NCI-H1930 (cell line): ENCODE results near the gene SCAP.
"Not testable (repeated sequence)": the region's sequence is repeated elsewhere in the genome, so short reads cannot be mapped to it uniquely, and the experiment has no call there.

Experiments
- DNase-seq, 2 experiments: peaks; one replicate each; lab custom pipeline; 2025; lab: John Stamatoyannopoulos, UW

The SCAP gene

DNA sequence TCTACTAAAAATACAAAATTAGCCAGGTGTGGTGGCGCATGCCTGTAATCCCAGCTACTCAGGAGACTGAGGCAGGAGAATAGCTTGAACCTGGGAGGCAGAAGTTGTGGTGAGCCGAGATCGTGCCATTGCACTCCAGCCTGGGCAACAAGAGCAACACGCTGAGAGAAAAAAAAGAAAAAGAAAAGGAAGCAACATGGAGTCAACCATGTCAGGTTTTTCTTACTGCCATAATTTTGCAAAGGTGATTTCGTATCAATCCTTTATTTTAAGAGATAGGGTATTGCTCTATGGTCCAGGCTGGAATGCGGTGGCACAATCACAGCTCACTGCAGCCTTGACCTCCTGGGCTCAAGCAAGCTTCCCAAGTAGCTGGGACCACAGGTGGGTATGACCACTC is 4.5 kb upstream of the SCAP start:
- DNase-seq: not testable (repeated sequence)

DNA sequence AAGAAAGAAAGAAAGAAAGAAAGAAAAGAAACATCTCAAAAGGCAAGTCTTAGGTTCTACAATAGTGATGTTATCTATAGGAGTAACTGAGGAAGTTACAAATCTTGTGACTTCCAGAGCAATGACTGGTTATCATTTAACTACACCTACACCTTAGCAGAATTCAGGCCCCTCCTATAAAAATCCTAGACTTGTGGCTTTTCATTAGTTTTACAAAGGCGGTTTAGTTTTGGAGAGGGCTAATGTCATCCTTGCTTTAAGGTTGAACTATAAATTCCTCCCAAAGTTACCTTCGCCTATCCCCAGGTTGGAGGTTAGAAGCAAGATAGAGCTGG is 4.1 kb upstream of the SCAP start:
- no peak for DNase-seq

DNA sequence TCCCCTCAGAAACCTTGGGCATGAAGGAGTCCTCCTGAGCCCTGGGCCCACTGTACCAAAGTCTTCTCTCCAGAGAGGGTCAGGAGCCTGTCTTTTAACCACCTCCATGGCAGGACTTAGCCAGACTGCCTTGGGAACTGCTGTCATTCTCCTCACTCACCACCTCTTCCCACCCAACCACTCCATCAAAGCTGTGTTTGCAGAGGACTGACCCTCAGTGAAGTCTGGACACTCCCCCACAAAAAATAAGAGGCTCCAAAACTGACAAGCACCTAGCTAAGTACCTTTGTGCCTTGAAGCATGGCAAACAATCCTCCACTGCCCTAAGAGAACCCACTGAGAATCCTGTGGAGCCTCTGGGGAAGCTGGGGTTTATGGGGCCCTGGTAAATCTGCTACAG is 2.3 kb upstream of the SCAP start:
- DNase-seq: no peak

- no peak for DNase-seq
Measured at GRCh38 chr3:47476644-47477199, 981 bp upstream of the SCAP start.

- DNase-seq: no peak
Measured at GRCh38 chr3:47476330-47476626, 537 bp upstream of the SCAP start.

- no peak for DNase-seq
Measured at GRCh38 chr3:47475029-47475569, 642 bp downstream of the SCAP start.

DNA sequence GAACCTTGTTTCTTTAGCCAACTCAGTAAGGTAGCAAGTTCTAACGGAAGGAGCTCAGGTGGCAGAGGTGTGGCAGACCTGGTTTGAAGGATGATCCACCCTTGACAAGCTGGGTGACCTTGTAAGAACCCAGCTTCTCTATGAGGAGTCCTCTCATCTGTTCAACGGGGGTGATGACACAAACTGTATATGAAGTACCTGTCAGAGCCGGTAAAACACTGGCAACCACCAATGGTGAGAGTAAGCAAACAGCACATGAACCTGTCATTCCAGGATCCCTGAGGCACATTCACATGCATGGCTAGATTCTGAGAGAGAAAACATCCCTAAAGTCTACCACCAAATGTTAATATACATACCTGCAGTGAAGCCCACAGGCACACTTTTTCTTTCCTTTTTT is 2.4 kb downstream of the SCAP start:
- DNase-seq: no peak

DNA sequence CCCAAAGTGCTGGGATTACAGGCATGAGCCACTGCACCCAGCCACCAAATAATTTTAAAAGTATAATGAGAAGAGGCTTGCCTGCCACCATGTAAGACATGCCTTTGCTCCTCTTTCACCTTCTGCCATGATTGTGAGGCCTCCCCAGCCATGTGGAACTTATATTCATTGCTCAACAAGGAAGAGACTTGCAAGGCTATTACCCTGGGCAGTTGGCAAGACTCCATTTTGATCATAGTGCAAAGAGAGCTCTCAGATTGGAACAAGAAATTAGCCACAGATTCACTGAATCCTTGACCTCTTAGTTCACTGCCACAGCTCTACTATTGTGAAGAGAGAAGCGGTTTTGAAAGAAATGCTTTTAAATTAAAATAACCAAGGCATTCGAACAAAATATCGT is 6.1 kb downstream of the SCAP start:
- DNase-seq: no peak

GRCh38 chr3:47468315-47468714 is 7.4 kb downstream of the SCAP start:
- DNase-seq: not testable (repeated sequence)

- no peak for DNase-seq
Measured at GRCh38 chr3:47464588-47464987, 11.2 kb downstream of the SCAP start.

GRCh38 chr3:47459534-47460085 is 16.1 kb downstream of the SCAP start:
- DNase-seq: not testable (repeated sequence)

DNA sequence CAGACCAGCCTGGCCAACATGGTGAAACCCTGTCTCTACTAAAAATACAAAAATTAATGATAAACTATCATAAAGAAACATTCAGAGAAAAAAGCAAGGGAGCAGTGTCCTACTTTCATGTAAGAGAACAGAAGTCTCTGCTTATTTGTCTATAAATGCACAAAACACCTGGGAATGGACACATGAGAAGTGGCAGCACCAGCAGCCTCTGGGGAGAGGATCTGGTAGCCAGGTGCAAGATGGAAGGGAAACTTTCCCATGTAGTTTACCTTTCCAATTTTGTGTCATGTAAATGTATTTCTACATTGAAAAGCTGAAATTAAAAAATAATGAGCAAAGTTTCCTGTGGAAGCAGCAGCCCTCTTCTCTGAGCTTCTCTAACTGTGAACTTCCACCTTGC is 18.8 kb downstream of the SCAP start:
- DNase-seq: no peak

DNA sequence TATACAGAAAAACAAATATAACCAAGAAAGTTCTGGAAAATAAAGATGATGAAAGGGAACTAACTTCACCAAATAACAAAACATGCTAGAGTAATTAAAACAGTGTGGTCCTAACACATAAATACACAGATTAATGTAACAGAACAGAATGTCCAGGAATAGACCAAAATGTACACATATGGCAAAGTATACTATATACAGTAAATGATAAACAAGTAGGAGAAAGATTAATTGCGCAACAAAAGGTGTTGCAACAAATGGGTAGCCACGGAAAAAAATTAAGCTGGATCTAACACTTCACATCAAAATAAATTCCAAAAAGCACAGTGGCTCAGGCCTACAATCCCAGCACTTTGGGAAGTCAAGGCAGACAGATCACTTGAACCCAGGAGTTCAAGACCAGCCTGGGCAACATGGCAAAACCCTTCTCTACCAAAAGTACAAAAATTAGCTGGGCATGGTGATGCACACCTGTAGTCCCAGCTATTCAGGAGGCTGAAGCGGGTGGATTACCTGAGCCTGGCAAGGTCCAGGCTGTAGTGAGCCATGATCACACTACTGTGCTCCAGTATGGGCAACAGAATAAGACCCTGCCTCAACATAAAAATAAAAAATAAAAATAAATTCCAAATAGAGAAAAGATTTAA is 19.8 kb downstream of the SCAP start:
- no peak for DNase-seq

DNA sequence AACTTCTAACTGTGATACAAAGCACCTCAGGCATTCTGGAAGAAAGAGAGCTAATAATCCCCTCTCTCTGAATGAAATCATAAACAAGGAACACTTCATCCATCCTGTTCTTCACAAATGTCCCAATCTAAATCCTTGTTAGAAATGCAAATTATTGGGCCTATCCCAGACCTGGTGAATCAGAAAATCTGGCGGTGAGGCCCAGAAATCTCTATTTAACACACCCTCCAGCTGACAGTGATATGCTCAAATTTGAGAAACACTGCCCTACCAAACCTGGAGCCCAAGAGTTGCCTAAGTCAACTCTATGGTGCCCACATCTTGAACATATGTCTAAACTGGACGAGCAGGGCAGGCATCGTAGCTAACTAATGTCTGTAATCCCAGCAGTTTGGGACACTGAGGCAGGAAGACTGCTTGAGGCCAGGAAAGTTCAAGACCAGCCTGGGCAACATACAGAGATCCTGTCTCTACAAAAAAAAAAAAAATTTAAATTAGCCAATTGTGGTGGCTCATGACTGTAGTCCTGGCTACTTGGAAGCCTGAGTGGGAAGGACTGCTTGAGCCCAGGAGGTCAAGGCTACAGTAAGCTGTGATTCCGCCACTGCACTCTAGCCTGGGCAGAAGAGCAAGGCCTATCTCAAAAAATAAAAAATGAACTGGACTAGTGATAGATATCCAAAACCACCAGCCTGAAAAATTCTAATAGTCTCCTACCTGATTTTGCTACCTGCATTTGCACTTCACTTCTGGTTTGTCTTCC is 23.1 kb downstream of the SCAP start:
- no peak for DNase-seq

DNA sequence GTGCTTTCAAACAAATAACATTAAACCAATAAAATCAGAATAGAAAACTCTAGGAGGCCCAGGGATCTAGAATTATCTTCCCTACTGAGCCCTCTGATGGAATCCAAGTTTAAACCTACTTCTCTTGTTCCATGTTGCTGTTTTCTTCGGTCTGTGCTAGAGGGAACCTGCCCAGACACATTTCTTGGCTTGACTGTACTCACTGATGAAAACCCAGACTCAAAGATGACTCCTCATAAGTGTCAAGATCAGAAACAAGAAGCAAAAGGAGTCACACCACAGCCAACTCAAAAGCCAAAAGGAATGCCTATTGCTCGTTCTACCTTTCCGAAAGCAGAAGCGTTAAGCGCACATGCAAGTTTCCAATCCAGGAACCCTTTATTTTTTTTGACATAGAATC is 31.6 kb downstream of the SCAP start:
- no peak for DNase-seq

DNA sequence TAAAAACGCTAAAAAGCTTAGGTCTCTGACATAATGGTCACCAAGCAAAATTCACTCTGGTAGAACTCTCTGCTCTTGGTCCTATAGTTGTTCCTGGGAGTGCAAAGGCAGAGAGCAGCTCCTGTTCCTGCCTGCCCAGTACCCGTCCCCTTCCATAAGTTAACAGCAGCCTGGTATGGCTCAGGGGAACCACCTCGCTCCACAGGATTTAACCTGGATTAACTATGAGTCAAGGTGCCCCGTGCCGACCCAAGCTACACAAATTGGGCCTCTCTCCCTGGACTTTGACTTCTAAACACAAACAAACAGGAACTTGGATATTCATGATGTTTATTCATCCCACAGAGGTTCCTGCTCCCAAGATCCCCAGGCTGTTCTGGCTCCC is 32.1 kb downstream of the SCAP start:
- no peak for DNase-seq

DNA sequence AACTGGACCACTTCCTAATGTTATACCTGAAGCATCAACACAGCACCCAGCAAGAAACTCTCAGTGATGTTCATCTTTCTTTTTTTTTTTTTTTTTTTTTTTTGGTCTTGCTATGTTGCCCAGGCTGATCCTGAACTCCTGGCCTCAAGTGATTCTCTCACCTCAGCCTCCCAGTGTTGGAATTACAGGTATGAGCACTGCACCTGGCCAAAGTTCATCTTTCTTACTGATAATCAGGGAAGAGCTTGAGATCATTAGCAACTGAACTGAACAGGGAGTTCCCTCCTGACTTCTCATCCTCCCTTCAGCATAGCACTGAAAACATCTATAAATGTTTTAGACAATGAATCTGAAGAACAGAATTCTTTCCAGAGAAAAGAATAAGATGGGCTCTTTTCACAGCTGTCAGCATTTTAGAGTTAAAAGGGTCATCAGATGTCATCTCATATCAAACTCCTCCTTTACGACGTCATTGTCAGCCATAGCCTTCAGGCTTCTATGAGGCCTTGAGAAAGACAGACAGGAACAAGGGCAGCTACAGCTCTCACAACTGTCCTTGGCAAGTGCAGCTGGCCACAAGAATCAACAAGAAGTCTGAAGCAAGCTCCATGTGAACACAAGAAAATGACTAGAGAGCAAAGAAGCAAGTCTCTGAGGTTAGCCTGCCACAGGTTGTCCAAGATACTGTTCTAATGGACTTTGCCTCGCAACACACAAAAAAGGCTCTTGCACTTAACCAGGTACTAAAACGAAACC is 33.8 kb downstream of the SCAP start:
- DNase-seq: no peak

DNA sequence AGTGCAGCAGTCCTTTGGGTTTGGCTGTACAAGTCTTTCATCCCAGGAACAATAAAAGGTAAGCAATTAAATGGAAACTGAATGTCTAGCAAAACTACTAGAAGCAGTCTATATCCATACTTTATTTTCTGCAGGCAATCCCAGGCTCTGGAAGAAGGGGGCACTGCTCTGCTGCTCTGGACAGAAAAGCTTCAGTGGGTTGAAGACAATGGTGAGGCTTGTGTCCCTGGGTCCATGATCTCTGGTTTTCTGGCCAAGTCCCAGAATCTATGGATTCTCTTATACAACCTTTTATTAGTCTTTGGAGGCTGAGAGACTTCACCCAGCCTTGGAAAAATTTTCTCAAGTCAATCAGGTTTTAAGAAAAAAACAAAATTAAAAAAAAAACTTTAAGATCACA is 35.6 kb downstream of the SCAP start:
- no peak for DNase-seq

- no peak for DNase-seq
Measured at GRCh38 chr3:47436180-47436579, 39.6 kb downstream of the SCAP start.

DNA sequence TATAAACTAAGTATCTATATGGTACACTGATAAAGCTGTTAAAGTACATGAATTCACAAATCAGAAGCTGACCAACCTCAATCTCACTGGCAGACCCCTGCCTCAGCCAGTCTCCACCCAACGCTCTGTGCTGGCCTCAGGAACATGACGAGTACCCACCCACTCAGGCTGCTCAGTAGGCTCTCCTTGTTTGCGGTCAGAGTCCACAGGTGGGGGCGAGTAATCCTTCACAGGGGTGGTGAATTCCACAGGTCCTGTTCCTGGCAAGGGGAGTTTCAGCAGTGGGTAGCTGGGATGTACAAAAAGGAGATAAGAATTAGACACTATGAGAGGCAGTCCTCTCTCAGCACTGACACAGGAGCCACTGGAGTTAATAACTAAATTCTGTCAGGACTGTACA is 40.9 kb downstream of the SCAP start:
- no peak for DNase-seq

- DNase-seq: no peak
Measured at GRCh38 chr3:47433796-47434195, 41.9 kb downstream of the SCAP start.

GRCh38 chr3:47432673-47433072 is 43.1 kb downstream of the SCAP start:
- DNase-seq: no peak

GRCh38 chr3:47431225-47431624 is 44.5 kb downstream of the SCAP start:
- no peak for DNase-seq
